PC-3 (cell line): Measurements from ENCODE around the gene MSI2. TPM values are rescaled to one million over a fixed set of nuclear protein-coding genes. Genes with fewer than 3 reads are reported as not detected.

Experiments
- ATAC-seq: fragments of 200-7000 bp; cut with Tn5 transposase; 2 replicates; pipeline ENCODE4 v1.9.1; 2020; ENCODE audit warnings: mild to moderate bottlenecking, moderate library complexity
- BruUV-seq: library from RNA; stranded (reverse); fragments of 400-500 nt; replicated peaks from 2 replicates; lab custom pipeline; 2021; lab: Mats Ljungman, UMichigan
- CTCF ChIA-PET: fragments of 300-600 bp; sonication (Branson Sonifier 250); formaldehyde crosslinking; loops from one replicate; lab custom pipeline; 2022; ENCODE audit warnings: antibody characterized with exemption; lab: Charles Lee
- POLR2A ChIA-PET: fragments of 300-600 bp; sonication (Branson Sonifier 250); formaldehyde crosslinking; loops from one replicate; lab custom pipeline; 2022; ENCODE audit warnings: antibody characterized with exemption; ENCODE audit not compliant: unreplicated experiment; lab: Charles Lee
- DNase-seq: peaks from one replicate; pipeline ENCODE4 v3.0.0-alpha.2; 2015
- H2AFZ ChIP-seq: fragments of 300-600 bp; sonication (generic); 2 replicates; pipeline ENCODE4 v1.6.0; 2016; ENCODE audit warnings: antibody characterized with exemption, low read length
- H3F3A ChIP-seq: fragments of 300-600 bp; sonication (generic); one replicate; pipeline ENCODE4 v1.6.0; 2017; ENCODE audit warnings: antibody characterized with exemption, low read length, control low read depth, mild to moderate bottlenecking; ENCODE audit not compliant: unreplicated experiment
- H3K27ac ChIP-seq: fragments of 300-600 bp; sonication (generic); 2 replicates; pipeline ENCODE4 v1.5.1; 2016; ENCODE audit warnings: mild to moderate bottlenecking, low read length
- H3K27me3 ChIP-seq: fragments of 300-600 bp; sonication (generic); 2 replicates; pipeline ENCODE4 v1.6.1; 2016; ENCODE audit warnings: low read length, mixed read lengths
- H3K36me3 ChIP-seq: fragments of 300-600 bp; sonication (generic); 2 replicates; pipeline ENCODE4 v1.6.1; 2016; ENCODE audit warnings: low read depth, mixed run types, low read length, mixed read lengths
- H3K4me1 ChIP-seq: fragments of 300-600 bp; sonication (generic); 2 replicates; pipeline ENCODE4 v1.5.1; 2016; ENCODE audit warnings: low read length; ENCODE audit not compliant: insufficient read depth
- H3K4me2 ChIP-seq: fragments of 300-600 bp; sonication (generic); 2 replicates; pipeline ENCODE4 v1.6.0; 2016; ENCODE audit warnings: low read length
- H3K4me3 ChIP-seq: fragments of 300-600 bp; sonication (generic); 2 replicates; pipeline ENCODE4 v1.5.1; 2016; ENCODE audit warnings: mild to moderate bottlenecking, low read length, mixed read lengths
- H3K79me2 ChIP-seq: fragments of 300-600 bp; sonication (generic); 2 replicates; pipeline ENCODE4 v1.6.1; 2017; ENCODE audit warnings: low read length, mixed read lengths
- H3K9ac ChIP-seq: fragments of 300-600 bp; sonication (generic); 2 replicates; pipeline ENCODE4 v1.6.0; 2016; ENCODE audit warnings: mild to moderate bottlenecking, low read length
- H3K9me2 ChIP-seq: fragments of 300-600 bp; sonication (generic); replicated peaks from 2 replicates; pipeline ENCODE4 v1.6.1; 2016; ENCODE audit warnings: mixed run types, low read length, mixed read lengths
- H3K9me3 ChIP-seq: fragments of 300-600 bp; sonication (generic); 2 replicates; pipeline ENCODE4 v1.6.1; 2016; ENCODE audit warnings: low read length, mixed read lengths
- H4K20me1 ChIP-seq: fragments of 300-600 bp; sonication (generic); 2 replicates; pipeline ENCODE4 v1.6.1; 2016; ENCODE audit warnings: low read length, mixed read lengths
- EZH2 ChIP-seq: fragments of 300-600 bp; sonication (generic); IDR thresholded peaks from one replicate; pipeline ENCODE4 v1.6.1; 2017; ENCODE audit warnings: antibody characterized with exemption, mild to moderate bottlenecking, low read length; ENCODE audit not compliant: unreplicated experiment
- EZH2phosphoT487 ChIP-seq: fragments of 300-600 bp; sonication (generic); IDR thresholded peaks from 2 replicates; pipeline ENCODE4 v1.6.1; 2018; ENCODE audit warnings: mild to moderate bottlenecking, antibody characterized with exemption, low read length, borderline replicate concordance
- intact Hi-C: fragments of 100-400 bp; cut with micrococcal nuclease; formaldehyde crosslinking; loops from 2 replicates; pipeline ENCODE4 v1.9.0; 2023
- total RNA-seq: library from RNA; depleted of rRNA; stranded (reverse); fragments of >200 nt; gene quantifications from 2 replicates; pipeline ENCODE4 v1.2.3, GENCODE V29; 2014
- TF ChIP-seq, protein P1 (sequence below): fragments of 300-600 bp; sonication (generic); conservative IDR thresholded peaks from 2 replicates; pipeline ENCODE4 v1.5.1; 2017; ENCODE audit warnings: antibody characterized with exemption, low read depth, mild to moderate bottlenecking, low read length

MSI2 gene
- total RNA-seq, 1 experiment from 2014 or later: 54.7 TPM

DNA sequence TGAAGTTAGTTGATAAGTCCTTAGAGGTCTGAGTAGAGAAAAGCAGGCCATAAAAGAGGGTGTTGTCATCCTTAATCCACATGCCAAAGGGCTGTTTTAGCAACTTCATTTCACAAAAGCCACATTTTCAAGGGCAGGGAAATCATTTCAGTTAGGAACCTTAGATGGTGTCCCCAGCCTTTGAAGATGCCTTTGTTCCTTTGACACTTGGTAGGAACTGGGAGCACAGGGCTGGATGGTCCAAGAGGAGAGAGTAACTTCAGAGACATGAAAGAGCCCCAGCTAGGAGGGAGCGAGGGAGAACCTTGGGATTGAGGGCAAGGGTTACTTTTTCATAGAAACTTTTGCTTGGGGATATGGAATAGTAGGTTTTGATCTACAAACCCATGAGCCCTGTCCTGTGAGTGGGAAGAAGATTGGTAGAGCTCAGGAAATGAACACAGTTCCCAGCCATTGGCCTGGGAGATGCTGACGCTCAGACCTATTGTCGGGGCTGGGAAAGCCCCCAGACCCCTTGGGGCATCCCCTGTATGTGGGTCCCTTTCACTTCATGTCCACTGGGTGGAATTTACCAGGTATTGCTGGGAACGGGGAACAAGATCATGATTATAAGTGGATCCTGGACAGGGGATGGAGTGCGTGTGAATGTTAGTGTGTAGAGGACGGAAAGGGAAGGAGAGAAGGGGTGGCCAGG lies 18.9 kb downstream of the MSI2 start:
- peaks cover 8% of the 10 kb centered on the region for H3K36me3 ChIP-seq
- H3K9me2 ChIP-seq: no peaks in the 10 kb centered on the region
- no peaks in the 10 kb centered on the region for H3F3A ChIP-seq
- ATAC-seq (no peak), DNase-seq (no peak)
- H3K4me2 ChIP-seq: no peak overlapping the region
- H3K27ac ChIP-seq: no peak overlapping the region
- no peak overlapping the region for H3K4me3 ChIP-seq
- H3K79me2 ChIP-seq: no peaks in the 10 kb centered on the region
- H4K20me1 ChIP-seq: no peaks in the 10 kb centered on the region
- no peaks in the 10 kb centered on the region for H3K4me1 ChIP-seq
- H2AFZ ChIP-seq: no peak overlapping the region
- H3K27me3 ChIP-seq: no peaks in the 10 kb centered on the region
- no peaks in the 10 kb centered on the region for H3K9me3 ChIP-seq
- POLR2A ChIA-PET: no interaction called here
- TF ChIP-seq EZH2phosphoT487 (no peak), EZH2 (no peak)
- TF ChIP-seq, protein P1, sequence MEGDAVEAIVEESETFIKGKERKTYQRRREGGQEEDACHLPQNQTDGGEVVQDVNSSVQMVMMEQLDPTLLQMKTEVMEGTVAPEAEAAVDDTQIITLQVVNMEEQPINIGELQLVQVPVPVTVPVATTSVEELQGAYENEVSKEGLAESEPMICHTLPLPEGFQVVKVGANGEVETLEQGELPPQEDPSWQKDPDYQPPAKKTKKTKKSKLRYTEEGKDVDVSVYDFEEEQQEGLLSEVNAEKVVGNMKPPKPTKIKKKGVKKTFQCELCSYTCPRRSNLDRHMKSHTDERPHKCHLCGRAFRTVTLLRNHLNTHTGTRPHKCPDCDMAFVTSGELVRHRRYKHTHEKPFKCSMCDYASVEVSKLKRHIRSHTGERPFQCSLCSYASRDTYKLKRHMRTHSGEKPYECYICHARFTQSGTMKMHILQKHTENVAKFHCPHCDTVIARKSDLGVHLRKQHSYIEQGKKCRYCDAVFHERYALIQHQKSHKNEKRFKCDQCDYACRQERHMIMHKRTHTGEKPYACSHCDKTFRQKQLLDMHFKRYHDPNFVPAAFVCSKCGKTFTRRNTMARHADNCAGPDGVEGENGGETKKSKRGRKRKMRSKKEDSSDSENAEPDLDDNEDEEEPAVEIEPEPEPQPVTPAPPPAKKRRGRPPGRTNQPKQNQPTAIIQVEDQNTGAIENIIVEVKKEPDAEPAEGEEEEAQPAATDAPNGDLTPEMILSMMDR: no peak
- intact Hi-C loops: no loop called here
- no peak overlapping the region for H3K9ac ChIP-seq
- BruUV-seq: no TSS peak
- CTCF ChIA-PET: no interaction called here

- no peaks in the 10 kb centered on the region for H4K20me1 ChIP-seq
- no peak overlapping the region for H3K4me2 ChIP-seq
- ATAC-seq: no peak
- ChIA-PET POLR2A (no interaction called here), CTCF (no interaction called here)
- no peaks in the 10 kb centered on the region for H3K9me2 ChIP-seq
- H3K79me2 ChIP-seq: no peaks in the 10 kb centered on the region
- no peak overlapping the region for H3K27ac ChIP-seq
- H3K36me3 ChIP-seq: peaks cover 8% of the 10 kb centered on the region
- BruUV-seq: no TSS peak
- no peaks in the 10 kb centered on the region for H3K27me3 ChIP-seq
- no peaks in the 10 kb centered on the region for H3F3A ChIP-seq
- no peaks in the 10 kb centered on the region for H3K9me3 ChIP-seq
- H3K4me3 ChIP-seq: no peak overlapping the region
- DNase-seq: no peak
- H3K9ac ChIP-seq: no peak overlapping the region
- H2AFZ ChIP-seq: no peak overlapping the region
- TF ChIP-seq, protein P1: no peak
- TF ChIP-seq EZH2phosphoT487: no peak
- TF ChIP-seq EZH2: no peak
- intact Hi-C loops: no loop called here
- no peaks in the 10 kb centered on the region for H3K4me1 ChIP-seq
Observed at GRCh38 chr17:57276621-57277020, 20.3 kb downstream of the MSI2 start.

DNA sequence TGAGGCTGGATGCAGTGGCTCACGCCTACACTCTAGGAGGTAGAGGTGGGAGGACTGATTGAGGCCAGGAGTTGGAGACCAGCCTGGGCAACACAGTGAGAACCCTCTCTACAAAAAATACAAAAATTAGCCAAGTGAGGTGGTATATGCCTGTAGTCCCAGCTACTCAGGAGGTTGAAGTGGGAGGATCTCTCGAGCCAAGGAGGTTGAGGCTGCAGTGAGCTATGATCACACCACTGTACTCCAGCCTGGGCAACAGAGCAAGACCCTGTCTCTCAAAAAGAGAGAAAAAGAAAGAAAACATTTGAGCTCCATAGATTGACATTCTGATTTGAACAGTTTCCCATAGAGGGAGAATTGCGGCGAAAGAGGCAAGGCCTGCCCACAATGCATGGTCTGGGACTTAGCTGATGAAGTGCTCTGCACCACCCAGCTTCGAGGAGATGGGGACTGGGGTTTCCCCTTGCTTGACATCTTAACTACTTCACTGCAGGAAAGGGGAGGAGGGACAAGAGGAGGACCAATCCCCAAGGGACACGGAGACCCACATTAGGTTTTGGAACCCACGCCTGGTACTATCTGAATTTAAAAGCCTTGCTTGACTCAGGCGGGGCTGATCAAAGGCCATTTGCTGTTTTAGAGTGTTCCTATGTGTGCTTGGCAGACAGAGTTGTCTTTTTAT lies 21.7 kb downstream of the MSI2 start:
- ATAC-seq: no peak
- no peak overlapping the region for H3K27ac ChIP-seq
- H3K4me2 ChIP-seq: no peak overlapping the region
- no peak overlapping the region for H3K4me3 ChIP-seq
- H3K9ac ChIP-seq: no peak overlapping the region
- no peaks in the 10 kb centered on the region for H3K79me2 ChIP-seq
- no peak overlapping the region for H2AFZ ChIP-seq
- H3K27me3 ChIP-seq: no peaks in the 10 kb centered on the region
- BruUV-seq: no TSS peak
- H3F3A ChIP-seq: no peaks in the 10 kb centered on the region
- H3K4me1 ChIP-seq: no peaks in the 10 kb centered on the region
- H4K20me1 ChIP-seq: no peaks in the 10 kb centered on the region
- TF ChIP-seq EZH2phosphoT487 (no peak), EZH2 (no peak)
- TF ChIP-seq, protein P1: no peak
- H3K9me2 ChIP-seq: no peaks in the 10 kb centered on the region
- DNase-seq: no peak
- intact Hi-C loops: no loop called here
- CTCF ChIA-PET: no interaction called here
- POLR2A ChIA-PET: no interaction called here
- H3K9me3 ChIP-seq: no peaks in the 10 kb centered on the region
- peaks cover 4% of the 10 kb centered on the region; the same call in 1 of the 2 replicates for H3K36me3 ChIP-seq
